HG03175 (cell line): ENCODE results near the gene PCDHA11.
"Not testable (repeated sequence)": the region's sequence is repeated elsewhere in the genome, so short reads cannot be mapped to it uniquely, and the experiment has no call there.

ENCODE experiments used
- ATAC-seq: cut with Tn5 transposase; IDR thresholded peaks from one replicate; pipeline ENCODE4 v1.9.1; 2021; ENCODE audit warnings: mild to moderate bottlenecking, moderate library complexity; ENCODE audit not compliant: unreplicated experiment

PCDHA11 gene, protein sequence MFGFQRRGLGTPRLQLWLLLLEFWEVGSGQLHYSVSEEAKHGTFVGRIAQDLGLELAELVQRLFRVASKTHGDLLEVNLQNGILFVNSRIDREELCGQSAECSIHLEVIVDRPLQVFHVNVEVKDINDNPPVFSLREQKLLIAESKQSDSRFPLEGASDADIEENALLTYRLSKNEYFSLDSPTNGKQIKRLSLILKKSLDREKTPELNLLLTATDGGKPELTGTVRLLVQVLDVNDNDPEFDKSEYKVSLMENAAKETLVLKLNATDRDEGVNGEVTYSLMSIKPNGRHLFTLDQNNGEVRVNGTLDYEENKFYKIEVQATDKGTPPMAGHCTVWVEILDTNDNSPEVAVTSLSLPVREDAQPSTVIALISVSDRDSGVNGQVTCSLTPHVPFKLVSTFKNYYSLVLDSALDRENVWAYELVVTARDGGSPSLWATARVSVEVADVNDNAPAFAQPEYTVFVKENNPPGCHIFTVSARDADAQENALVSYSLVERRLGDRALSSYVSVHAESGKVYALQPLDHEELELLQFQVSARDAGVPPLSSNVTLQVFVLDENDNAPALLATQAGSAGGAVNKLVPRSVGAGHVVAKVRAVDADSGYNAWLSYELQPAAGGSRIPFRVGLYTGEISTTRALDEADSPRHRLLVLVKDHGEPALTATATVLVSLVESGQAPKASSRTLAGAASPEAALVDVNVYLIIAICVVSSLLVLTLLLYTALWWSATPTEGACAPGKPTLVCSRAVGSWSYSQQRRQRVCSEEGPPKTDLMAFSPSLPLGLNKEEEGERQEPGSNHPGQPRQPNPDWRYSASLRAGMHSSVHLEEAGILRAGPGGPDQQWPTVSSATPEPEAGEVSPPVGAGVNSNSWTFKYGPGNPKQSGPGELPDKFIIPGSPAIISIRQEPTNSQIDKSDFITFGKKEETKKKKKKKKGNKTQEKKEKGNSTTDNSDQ

DNA sequence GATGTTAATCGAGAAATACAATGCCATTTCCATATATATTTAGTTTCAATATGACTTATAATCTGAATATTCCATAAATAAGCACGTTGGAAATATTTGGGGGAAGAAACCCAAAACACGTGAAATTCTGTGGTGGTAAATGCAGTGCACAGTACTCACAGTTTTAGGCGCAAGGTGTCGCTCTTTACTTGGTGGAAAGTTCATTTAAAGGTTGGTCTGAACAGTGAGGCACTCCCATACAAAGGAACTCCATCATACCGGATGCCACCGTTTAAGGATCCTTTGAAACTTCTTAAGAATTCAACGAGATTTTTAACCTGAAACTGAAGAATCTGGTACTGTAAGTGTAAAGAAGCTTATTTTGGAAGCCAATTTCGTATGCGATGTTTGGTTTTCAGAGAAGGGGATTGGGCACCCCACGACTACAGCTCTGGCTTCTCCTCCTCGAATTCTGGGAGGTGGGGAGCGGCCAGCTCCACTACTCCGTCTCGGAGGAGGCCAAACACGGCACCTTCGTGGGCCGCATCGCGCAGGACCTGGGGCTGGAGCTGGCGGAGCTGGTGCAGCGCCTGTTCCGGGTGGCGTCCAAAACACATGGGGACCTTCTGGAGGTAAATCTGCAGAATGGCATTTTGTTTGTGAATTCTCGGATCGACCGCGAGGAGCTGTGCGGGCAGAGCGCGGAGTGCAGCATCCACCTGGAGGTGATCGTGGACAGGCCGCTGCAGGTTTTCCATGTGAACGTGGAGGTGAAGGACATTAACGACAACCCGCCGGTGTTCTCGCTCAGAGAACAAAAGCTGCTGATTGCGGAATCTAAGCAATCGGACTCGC lies at the start of gene PCDHA11:
Gene PCDHA11 (plus strand): TSS at position 237 of the 834 bp plus-strand sequence. CDS start 147 bp downstream, at position 384.
- no peak for ATAC-seq

DNA sequence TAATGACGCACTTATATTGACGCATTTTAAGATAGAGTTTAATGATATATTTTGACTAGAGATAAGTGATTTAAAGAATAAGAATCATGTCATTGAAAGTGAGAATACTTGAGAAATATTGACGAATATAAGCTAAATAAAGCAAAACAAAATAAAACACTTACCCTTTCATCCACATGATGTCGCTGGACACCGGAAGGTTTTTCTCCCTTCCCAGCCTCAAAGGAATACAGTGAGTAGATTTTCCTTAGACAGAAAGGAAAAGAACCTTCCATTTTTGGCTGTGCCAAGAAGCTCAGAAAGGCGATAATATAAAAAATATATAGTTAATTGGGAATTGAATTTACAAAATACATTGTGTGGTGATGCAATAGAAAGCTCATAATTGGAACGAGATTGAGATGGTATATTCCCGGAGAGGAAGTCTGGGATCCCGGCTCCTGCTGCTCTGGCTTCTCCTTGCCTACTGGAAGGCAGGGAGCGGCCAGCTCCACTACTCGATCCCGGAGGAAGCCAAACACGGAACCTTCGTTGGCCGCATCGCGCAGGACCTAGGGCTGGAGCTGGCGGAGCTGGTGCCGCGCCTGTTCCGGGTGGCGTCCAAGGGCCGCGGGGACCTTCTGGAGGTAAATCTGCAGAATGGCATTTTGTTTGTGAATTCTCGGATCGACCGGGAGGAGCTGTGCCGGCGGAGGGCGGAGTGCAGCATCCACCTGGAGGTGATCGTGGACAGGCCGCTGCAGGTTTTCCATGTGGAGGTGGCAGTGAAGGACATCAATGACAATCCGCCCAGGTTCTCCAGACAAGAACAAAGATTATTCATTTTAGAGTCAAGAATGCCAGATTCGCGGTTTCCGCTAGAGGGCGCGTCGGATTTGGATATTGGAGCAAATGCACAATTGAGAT lies 47.1 kb upstream of the PCDHA11 start, which contains the start of gene PCDHA5:
Gene PCDHA5 (plus strand): TSS at position 239 of the 906 bp plus-strand sequence.
- no peak for ATAC-seq

DNA sequence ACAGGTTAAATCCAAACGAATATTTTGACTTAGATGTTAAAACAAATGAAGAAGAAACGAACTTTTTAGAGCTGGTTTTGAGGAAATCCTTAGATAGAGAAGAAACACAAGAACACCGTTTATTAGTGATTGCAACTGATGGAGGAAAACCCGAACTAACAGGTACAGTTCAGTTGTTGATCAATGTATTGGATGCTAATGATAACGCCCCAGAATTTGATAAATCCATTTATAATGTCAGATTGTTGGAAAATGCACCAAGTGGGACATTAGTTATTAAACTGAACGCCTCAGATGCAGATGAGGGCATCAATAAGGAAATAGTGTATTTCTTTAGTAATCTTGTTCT lies 46.5 kb upstream of the PCDHA11 start:
- no peak for ATAC-seq

DNA sequence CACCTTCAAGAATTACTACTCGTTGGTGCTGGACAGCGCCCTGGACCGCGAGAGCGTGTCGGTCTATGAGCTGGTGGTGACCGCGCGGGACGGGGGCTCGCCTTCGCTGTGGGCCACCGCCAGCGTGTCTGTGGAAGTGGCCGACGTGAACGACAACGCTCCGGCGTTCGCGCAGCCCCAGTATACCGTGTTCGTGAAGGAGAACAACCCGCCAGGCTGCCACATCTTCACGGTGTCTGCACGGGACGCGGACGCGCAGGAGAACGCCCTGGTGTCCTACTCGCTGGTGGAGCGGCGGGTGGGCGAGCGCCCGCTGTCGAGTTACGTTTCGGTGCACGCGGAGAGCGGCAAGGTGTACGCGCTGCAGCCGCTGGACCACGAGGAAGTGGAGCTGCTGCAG lies 45.8 kb upstream of the PCDHA11 start:
- not testable (repeated sequence) for ATAC-seq

DNA sequence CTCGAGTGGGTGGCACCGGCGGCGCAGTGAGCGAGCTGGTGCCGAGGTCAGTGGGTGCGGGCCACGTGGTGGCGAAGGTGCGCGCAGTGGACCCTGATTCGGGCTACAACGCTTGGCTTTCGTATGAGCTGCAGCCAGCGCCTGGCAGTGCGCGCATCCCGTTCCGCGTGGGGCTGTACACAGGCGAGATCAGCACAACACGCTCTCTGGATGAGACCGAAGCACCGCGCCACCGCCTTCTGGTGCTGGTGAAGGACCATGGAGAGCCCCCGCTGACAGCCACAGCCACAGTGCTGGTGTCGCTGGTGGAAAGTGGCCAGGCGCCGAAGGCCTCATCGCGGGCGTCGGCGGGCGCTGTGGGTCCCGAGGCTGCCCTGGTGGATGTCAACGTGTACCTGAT lies 45.3 kb upstream of the PCDHA11 start:
- ATAC-seq: no peak

DNA sequence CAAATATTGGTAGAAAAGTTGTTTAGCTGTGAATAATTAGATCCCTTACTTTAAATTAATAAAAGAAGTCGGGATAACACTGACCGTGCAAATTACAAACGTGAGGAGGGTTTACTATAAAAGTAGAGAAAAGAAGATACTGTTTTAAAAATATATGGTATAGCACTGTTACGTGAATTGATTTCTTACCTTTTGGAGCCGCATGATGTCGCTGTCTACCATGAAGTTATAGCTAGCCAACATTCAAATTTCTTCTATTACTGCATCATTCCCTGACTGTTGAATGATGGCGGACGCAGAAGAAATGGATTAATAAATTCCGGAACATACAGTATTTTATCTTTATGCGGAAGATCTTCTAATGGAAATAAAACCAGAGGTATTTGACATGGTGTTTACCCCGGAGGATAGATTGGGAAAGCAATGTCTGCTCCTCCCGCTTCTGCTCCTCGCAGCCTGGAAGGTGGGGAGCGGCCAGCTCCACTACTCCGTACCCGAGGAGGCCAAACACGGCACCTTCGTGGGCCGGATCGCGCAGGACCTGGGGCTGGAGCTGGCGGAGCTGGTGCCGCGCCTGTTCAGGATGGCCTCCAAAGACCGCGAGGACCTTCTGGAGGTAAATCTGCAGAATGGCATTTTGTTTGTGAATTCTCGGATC lies 40.9 kb upstream of the PCDHA11 start, which contains the start of gene PCDHA6:
Gene PCDHA6 (plus strand): TSS at position 257 of the 658 bp plus-strand sequence. CDS start 132 bp downstream, at position 389.
- no peak for ATAC-seq

DNA sequence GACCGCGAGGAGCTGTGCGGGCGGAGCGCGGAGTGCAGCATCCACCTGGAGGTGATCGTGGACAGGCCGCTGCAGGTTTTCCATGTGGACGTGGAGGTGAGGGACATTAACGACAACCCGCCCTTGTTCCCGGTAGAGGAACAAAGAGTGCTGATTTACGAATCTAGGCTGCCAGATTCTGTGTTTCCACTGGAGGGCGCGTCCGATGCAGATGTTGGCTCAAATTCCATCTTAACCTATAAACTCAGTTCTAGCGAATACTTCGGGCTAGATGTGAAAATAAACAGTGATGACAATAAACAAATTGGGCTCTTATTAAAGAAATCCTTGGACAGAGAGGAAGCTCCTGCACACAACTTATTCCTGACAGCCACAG lies 40.4 kb upstream of the PCDHA11 start:
- ATAC-seq: no peak

DNA sequence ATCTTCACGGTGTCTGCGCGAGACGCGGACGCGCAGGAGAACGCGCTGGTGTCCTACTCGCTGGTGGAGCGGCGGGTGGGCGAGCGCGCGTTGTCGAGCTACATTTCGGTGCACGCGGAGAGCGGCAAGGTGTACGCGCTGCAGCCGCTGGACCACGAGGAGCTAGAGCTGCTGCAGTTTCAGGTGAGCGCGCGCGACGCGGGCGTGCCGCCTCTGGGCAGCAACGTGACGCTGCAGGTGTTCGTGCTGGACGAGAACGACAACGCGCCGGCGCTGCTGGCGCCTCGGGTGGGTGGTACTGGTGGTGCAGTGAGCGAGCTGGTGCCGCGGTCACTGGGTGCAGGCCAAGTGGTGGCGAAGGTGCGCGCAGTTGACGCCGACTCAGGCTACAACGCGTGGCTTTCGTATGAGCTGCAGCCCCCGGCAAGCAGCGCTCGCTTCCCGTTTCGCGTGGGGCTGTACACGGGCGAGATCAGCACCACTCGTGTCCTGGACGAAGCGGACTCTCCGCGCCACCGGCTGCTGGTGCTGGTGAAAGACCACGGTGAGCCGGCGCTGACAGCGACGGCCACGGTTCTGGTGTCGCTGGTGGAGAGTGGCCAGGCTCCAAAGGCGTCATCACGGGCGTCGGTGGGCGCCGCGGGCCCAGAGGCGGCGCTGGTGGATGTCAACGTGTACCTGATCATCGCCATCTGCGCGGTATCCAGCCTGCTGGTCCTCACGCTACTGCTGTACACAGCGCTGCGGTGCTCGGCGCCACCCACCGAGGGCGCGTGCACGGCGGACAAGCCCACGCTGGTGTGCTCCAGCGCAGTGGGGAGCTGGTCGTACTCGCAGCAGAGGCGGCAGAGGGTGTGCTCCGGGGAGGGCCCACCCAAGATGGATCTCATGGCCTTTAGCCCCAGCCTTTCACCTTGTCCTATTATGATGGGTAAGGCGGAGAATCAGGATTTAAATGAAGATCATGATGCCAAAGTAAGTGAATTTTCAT lies 39.0 kb upstream of the PCDHA11 start:
- ATAC-seq: not testable (repeated sequence)

DNA sequence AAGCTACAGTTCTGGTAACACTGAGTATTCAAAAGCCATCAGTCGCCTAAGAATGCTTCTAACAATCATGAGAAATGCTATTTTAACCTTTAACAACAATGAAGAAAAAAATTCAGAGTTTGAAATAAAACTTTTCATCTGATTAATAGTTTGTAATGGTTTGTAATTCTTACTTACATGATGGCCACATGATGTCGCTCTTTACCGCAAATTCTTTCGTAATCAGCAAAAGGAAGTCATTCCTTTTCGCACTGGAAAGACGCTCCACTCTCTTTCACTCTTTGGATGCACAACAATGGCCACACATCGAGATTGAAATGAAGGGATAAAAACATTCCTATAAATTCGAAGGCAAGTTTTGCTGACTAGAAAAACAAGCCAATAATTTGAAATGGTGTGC lies 34.8 kb upstream of the PCDHA11 start, which contains the start of gene PCDHA7:
Gene PCDHA7 (plus strand): TSS at position 277 of the 400 bp plus-strand sequence. CDS start 115 bp downstream, at position 392.
- ATAC-seq: no peak

DNA sequence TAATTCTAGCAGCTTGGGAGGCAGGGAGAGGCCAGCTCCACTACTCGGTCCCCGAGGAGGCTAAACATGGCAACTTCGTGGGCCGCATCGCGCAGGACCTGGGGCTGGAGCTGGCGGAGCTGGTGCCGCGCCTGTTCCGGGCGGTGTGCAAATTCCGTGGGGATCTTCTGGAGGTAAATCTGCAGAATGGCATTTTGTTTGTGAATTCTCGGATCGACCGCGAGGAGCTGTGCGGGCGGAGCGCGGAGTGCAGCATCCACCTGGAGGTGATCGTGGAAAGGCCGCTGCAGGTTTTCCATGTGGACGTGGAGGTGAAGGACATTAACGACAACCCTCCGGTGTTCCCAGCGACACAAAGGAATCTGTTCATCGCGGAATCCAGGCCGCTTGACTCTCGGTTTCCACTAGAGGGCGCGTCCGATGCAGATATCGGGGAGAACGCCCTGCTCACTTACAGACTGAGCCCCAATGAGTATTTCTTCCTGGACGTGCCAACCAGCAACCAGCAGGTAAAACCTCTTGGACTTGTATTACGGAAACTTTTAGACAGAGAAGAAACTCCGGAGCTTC lies 34.2 kb upstream of the PCDHA11 start:
- ATAC-seq: not testable (repeated sequence)

DNA sequence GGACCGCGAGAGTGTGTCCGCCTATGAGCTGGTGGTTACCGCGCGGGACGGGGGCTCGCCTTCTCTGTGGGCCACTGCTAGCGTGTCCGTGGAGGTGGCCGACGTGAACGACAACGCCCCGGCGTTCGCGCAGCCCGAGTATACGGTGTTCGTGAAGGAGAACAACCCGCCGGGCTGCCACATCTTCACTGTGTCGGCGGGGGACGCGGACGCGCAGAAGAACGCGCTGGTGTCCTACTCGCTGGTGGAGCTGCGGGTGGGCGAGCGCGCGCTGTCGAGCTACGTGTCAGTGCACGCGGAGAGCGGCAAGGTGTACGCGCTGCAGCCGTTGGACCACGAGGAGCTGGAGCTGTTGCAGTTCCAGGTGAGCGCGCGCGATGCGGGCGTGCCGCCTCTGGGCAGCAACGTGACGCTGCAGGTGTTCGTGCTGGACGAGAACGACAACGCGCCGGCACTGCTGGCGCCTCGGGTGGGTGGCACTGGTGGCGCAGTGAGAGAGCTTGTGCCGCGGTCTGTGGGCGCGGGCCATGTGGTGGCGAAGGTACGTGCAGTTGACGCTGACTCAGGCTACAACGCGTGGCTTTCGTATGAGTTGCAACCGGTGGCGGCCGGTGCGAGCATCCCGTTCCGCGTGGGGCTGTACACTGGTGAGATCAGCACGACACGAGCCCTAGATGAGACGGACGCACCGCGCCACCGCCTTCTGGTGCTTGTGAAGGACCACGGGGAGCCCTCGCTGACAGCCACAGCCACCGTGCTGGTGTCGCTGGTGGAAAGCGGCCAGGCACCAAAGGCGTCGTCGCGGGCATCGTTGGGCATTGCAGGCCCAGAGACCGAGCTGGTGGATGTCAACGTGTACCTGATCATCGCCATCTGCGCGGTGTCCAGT lies 32.9 kb upstream of the PCDHA11 start:
- ATAC-seq: no peak

DNA sequence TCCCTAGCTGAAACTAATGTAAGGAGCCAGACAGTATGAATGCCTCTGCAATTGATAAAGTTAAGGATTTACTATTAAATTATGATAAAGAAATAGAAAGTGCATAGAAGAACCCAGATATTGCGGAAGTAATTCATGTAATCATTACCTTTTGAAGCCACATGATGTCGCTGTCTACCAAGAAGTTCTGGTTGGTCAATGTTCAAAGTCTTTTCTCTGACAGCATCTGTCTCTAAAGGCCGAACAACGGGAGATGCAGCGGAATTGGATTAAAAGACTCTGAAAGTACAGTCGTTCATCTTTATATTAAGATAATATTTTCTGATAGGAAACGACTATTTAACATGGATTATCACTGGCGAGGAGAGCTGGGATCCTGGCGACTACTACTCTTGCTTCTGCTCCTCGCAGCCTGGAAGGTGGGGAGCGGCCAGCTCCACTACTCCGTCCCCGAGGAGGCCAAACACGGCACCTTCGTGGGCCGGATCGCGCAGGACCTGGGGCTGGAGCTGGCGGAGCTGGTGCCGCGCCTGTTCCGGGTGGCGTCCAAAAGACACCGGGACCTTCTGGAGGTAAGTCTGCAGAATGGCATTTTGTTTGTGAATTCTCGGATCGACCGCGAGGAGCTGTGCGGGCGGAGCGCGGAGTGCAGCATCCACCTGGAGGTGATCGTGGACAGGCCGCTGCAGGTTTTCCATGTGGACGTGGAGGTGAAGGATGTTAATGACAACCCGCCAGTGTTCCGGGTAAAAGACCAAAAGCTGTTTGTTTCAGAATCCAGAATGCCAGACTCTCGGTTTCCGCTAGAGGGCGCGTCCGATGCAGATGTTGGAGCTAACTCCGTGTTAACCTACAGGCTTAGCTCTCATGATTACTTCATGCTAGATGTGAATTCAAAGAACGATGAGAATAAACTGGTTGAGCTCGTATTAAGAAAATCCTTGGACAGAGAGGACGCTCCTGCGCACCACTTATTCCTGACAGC lies 27.5 kb upstream of the PCDHA11 start, which contains the start of gene PCDHA8:
Gene PCDHA8 (plus strand): TSS at position 210 of the 985 bp plus-strand sequence. CDS start 135 bp downstream, at position 345.
- no peak for ATAC-seq

DNA sequence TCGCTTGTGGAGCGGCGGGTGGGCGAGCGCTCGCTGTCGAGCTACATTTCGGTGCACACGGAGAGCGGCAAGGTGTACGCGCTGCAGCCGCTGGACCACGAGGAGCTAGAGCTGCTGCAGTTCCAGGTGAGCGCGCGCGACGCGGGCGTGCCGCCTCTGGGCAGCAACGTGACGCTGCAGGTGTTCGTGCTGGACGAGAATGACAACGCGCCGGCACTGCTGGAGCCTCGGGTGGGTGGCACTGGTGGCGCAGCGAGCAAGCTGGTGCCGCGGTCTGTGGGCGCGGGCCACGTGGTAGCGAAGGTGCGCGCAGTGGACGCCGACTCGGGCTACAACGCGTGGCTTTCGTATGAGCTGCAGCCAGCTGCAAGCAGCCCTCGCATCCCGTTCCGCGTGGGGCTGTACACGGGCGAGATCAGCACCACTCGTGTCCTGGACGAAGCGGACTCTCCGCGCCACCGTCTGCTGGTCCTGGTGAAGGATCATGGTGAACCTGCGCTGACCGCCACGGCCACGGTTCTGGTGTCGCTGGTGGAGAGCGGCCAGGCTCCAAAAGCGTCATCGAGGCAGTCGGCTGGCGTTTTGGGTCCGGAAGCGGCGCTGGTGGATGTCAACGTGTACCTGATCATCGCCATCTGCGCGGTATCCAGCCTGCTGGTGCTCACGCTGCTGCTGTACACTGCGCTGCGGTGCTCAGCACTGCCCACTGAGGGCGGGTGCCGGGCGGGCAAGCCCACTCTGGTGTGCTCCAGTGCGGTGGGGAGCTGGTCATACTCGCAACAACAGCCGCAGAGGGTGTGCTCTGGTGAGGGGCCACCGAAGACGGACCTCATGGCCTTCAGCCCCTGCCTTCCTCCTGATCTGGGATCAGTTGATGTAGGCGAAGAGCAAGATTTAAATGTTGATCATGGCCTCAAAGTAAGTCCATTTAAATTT lies 25.7 kb upstream of the PCDHA11 start:
- no peak for ATAC-seq
